Measurements from ENCODE around the gene CDIPT. TPM values are rescaled to one million over a fixed set of nuclear protein-coding genes. Genes with fewer than 3 reads are reported as not detected.

Gene CDIPT
- total and polyA plus RNA-seq, 2 donors = 44.1 to 73.3 TPM

- no peak for DNase-seq (ENCODE audit: low read depth in 6 of 9, low spot score in 9 of 9)
- no peaks in the 10 kb centered on the region for H3K27me3 ChIP-seq (ENCODE audit: control insufficient read depth in 2 of 2, insufficient read depth in 1 of 2, low read length in 1 of 2)
- no peaks in the 10 kb centered on the region for H3K9me3 ChIP-seq (ENCODE audit: control insufficient read depth in 2 of 2, insufficient read depth in 1 of 2, low read length in 1 of 2)
- 96% methylated on average over 2 of the region's 2 CpGs for WGBS
- no peak overlapping the region for H3K4me3 ChIP-seq (ENCODE audit: low read length in 2 of 2)
- H3K4me1 ChIP-seq (ENCODE audit: control insufficient read depth in 2 of 2, insufficient read depth in 2 of 2, low read length in 2 of 2) = peaks cover 0 to 2% of the 10 kb centered on the region in 2 donors
- H3K36me3 ChIP-seq (ENCODE audit: control insufficient read depth in 2 of 2, insufficient read depth in 2 of 2, low read length in 1 of 2) = peaks cover 0 to 8% of the 10 kb centered on the region in 2 donors
- H3K27ac ChIP-seq (ENCODE audit: low read depth in 1 of 2, low read length in 1 of 2) = no peak overlapping the region
Measured at GRCh38 chr16:29907973-29908372, 44.9 kb upstream of the CDIPT start.

GRCh38 chr16:29906520-29907244 is 43.7 kb upstream of the CDIPT start:
- H3K4me3 ChIP-seq (ENCODE audit: low read length in 2 of 2) = no peak overlapping the region
- DNase-seq (ENCODE audit: low read depth in 6 of 9, low spot score in 9 of 9) = no peak
- peaks cover 0 to 8% of the 10 kb centered on the region in 2 donors for H3K36me3 ChIP-seq (ENCODE audit: control insufficient read depth in 2 of 2, insufficient read depth in 2 of 2, low read length in 1 of 2)
- H3K4me1 ChIP-seq (ENCODE audit: control insufficient read depth in 2 of 2, insufficient read depth in 2 of 2, low read length in 2 of 2) = peaks cover 0 to 2% of the 10 kb centered on the region in 2 donors
- H3K9me3 ChIP-seq (ENCODE audit: control insufficient read depth in 2 of 2, insufficient read depth in 1 of 2, low read length in 1 of 2) = no peaks in the 10 kb centered on the region
- H3K27me3 ChIP-seq (ENCODE audit: control insufficient read depth in 2 of 2, insufficient read depth in 1 of 2, low read length in 1 of 2) = peaks cover 0 to 6% of the 10 kb centered on the region in 2 donors
- H3K27ac ChIP-seq (ENCODE audit: low read depth in 1 of 2, low read length in 1 of 2) = no peak overlapping the region
- WGBS = 96% methylated on average over 23 of the region's 23 CpGs

- Histone ChIP-seq H3K36me3 (ENCODE audit: control insufficient read depth in 2 of 2, insufficient read depth in 2 of 2, low read length in 1 of 2) (peaks cover 0 to 8% of the 10 kb centered on the region in 2 donors), H3K4me1 (ENCODE audit: control insufficient read depth in 2 of 2, insufficient read depth in 2 of 2, low read length in 2 of 2) (peaks cover 2% of the 10 kb centered on the region in 2 donors), H3K27ac (ENCODE audit: low read depth in 1 of 2, low read length in 1 of 2) (no peak overlapping the region), H3K4me3 (ENCODE audit: low read length in 2 of 2) (no peak overlapping the region), H3K27me3 (ENCODE audit: control insufficient read depth in 2 of 2, insufficient read depth in 1 of 2, low read length in 1 of 2) (peaks cover 6 to 16% of the 10 kb centered on the region in 2 donors), H3K9me3 (ENCODE audit: control insufficient read depth in 2 of 2, insufficient read depth in 1 of 2, low read length in 1 of 2) (no peaks in the 10 kb centered on the region)
- DNase-seq (ENCODE audit: low read depth in 6 of 9, low spot score in 9 of 9) = no peak
- 94% methylated on average over 13 of the region's 13 CpGs for WGBS
Measured at GRCh38 chr16:29905668-29906067, 42.6 kb upstream of the CDIPT start.

GRCh38 chr16:29904947-29905346 is 41.9 kb upstream of the CDIPT start:
- WGBS = 98% methylated on average over 7 of the region's 7 CpGs
- peaks cover 8 to 21% of the 10 kb centered on the region in 2 donors for H3K27me3 ChIP-seq (ENCODE audit: control insufficient read depth in 2 of 2, insufficient read depth in 1 of 2, low read length in 1 of 2)
- no peak overlapping the region for H3K27ac ChIP-seq (ENCODE audit: low read depth in 1 of 2, low read length in 1 of 2)
- peaks cover 0 to 8% of the 10 kb centered on the region in 2 donors for H3K36me3 ChIP-seq (ENCODE audit: control insufficient read depth in 2 of 2, insufficient read depth in 2 of 2, low read length in 1 of 2)
- H3K4me1 ChIP-seq (ENCODE audit: control insufficient read depth in 2 of 2, insufficient read depth in 2 of 2, low read length in 2 of 2) = peaks cover 2 to 7% of the 10 kb centered on the region in 2 donors
- no peak for DNase-seq (ENCODE audit: low read depth in 6 of 9, low spot score in 9 of 9)
- H3K4me3 ChIP-seq (ENCODE audit: low read length in 2 of 2) = no peak overlapping the region
- H3K9me3 ChIP-seq (ENCODE audit: control insufficient read depth in 2 of 2, insufficient read depth in 1 of 2, low read length in 1 of 2) = no peaks in the 10 kb centered on the region

GRCh38 chr16:29903590-29903989 is 40.6 kb upstream of the CDIPT start:
- Histone ChIP-seq H3K36me3 (ENCODE audit: control insufficient read depth in 2 of 2, insufficient read depth in 2 of 2, low read length in 1 of 2) (peaks cover 0 to 8% of the 10 kb centered on the region in 2 donors), H3K4me3 (ENCODE audit: low read length in 2 of 2) (no peak overlapping the region), H3K4me1 (ENCODE audit: control insufficient read depth in 2 of 2, insufficient read depth in 2 of 2, low read length in 2 of 2) (peaks cover 5 to 12% of the 10 kb centered on the region in 2 donors), H3K9me3 (ENCODE audit: control insufficient read depth in 2 of 2, insufficient read depth in 1 of 2, low read length in 1 of 2) (peaks cover 0 to 11% of the 10 kb centered on the region in 2 donors), H3K27ac (ENCODE audit: low read depth in 1 of 2, low read length in 1 of 2) (no peak overlapping the region), H3K27me3 (ENCODE audit: control insufficient read depth in 2 of 2, insufficient read depth in 1 of 2, low read length in 1 of 2) (peaks cover 21 to 34% of the 10 kb centered on the region in 2 donors)
- WGBS = 52% methylated on average over 4 of the region's 4 CpGs
- DNase-seq (ENCODE audit: low read depth in 6 of 9, low spot score in 9 of 9) = no peak

- H3K27me3 ChIP-seq (ENCODE audit: control insufficient read depth in 2 of 2, insufficient read depth in 1 of 2, low read length in 1 of 2) = peaks cover 23 to 54% of the 10 kb centered on the region in 2 donors
- no peak for DNase-seq (ENCODE audit: low read depth in 6 of 9, low spot score in 9 of 9)
Measured at GRCh38 chr16:29901607-29901945, 38.5 kb upstream of the CDIPT start.

GRCh38 chr16:29900888-29901606 is 38.0 kb upstream of the CDIPT start:
- no peak for DNase-seq (ENCODE audit: low read depth in 6 of 9, low spot score in 9 of 9)
- Histone ChIP-seq H3K27me3 (ENCODE audit: control insufficient read depth in 2 of 2, insufficient read depth in 1 of 2, low read length in 1 of 2) (peaks cover 23 to 58% of the 10 kb centered on the region in 2 donors), H3K4me3 (ENCODE audit: low read length in 2 of 2) (peak overlapping the region; percentile 32 to 80), H3K9me3 (ENCODE audit: control insufficient read depth in 2 of 2, insufficient read depth in 1 of 2, low read length in 1 of 2) (peaks cover 0 to 11% of the 10 kb centered on the region in 2 donors), H3K36me3 (ENCODE audit: control insufficient read depth in 2 of 2, insufficient read depth in 2 of 2, low read length in 1 of 2) (no peaks in the 10 kb centered on the region), H3K4me1 (ENCODE audit: control insufficient read depth in 2 of 2, insufficient read depth in 2 of 2, low read length in 2 of 2) (peaks cover 5 to 12% of the 10 kb centered on the region in 2 donors), H3K27ac (ENCODE audit: low read depth in 1 of 2, low read length in 1 of 2) (no peak overlapping the region)
- 64% methylated on average over 31 of the region's 31 CpGs for WGBS

More at GRCh38 chr16:29901607-29901945, 38.5 kb upstream of the CDIPT start:
- H3K4me3 ChIP-seq (ENCODE audit: low read length in 2 of 2) = no peak overlapping the region
- H3K4me1 ChIP-seq (ENCODE audit: control insufficient read depth in 2 of 2, insufficient read depth in 2 of 2, low read length in 2 of 2) = peaks cover 5 to 12% of the 10 kb centered on the region in 2 donors
- peaks cover 0 to 3% of the 10 kb centered on the region in 2 donors for H3K36me3 ChIP-seq (ENCODE audit: control insufficient read depth in 2 of 2, insufficient read depth in 2 of 2, low read length in 1 of 2)
- H3K9me3 ChIP-seq (ENCODE audit: control insufficient read depth in 2 of 2, insufficient read depth in 1 of 2, low read length in 1 of 2) = peaks cover 0 to 11% of the 10 kb centered on the region in 2 donors
- WGBS = 96% methylated on average over 19 of the region's 19 CpGs
- no peak overlapping the region for H3K27ac ChIP-seq (ENCODE audit: low read depth in 1 of 2, low read length in 1 of 2)

- DNase-seq (ENCODE audit: low read depth in 6 of 9, low spot score in 9 of 9) = peak in 8 of 9 donors; percentile 13 to 84 (median 46)
- H3K9me3 ChIP-seq (ENCODE audit: control insufficient read depth in 2 of 2, insufficient read depth in 1 of 2, low read length in 1 of 2) = peaks cover 0 to 11% of the 10 kb centered on the region in 2 donors
- peaks cover 5 to 12% of the 10 kb centered on the region in 2 donors for H3K4me1 ChIP-seq (ENCODE audit: control insufficient read depth in 2 of 2, insufficient read depth in 2 of 2, low read length in 2 of 2)
- WGBS = 1% methylated on average over 67 of the region's 67 CpGs
- H3K27ac ChIP-seq (ENCODE audit: low read depth in 1 of 2, low read length in 1 of 2) = no peak within 1 kb of the TSS
- H3K36me3 ChIP-seq (ENCODE audit: control insufficient read depth in 2 of 2, insufficient read depth in 2 of 2, low read length in 1 of 2) = no peaks in the 10 kb centered on the region
- H3K27me3 ChIP-seq (ENCODE audit: control insufficient read depth in 2 of 2, insufficient read depth in 1 of 2, low read length in 1 of 2) = peaks cover 23 to 65% of the 10 kb centered on the region in 2 donors
- peak within 1 kb of the TSS; percentile 32 to 80 for H3K4me3 ChIP-seq (ENCODE audit: low read length in 2 of 2)
Measured at GRCh38 chr16:29900102-29900887, 37.3 kb upstream of the CDIPT start, which contains the start of gene ASPHD1. ASPHD1 (plus strand) TSS chr16:29900488; CDS start chr16:29900972, 484 bp downstream.
